22Rv1 (cell line): ENCODE results near the gene ZNF609.

Experiments
- H3K27ac ChIP-seq: fragments of 450-650 bp; 2 replicates; pipeline ENCODE4 v1.5.1; 2017
- ZFX ChIP-seq: fragments of 450-650 bp; IDR thresholded peaks from 2 replicates; pipeline ENCODE4 v1.6.1; 2017; ENCODE audit warnings: antibody characterized with exemption, borderline replicate concordance
- TF ChIP-seq, protein P1 (sequence below): fragments of 450-650 bp; IDR thresholded peaks from 2 replicates; pipeline ENCODE4 v1.5.1; 2017; ENCODE audit warnings: mild to moderate bottlenecking

The ZNF609 gene

DNA sequence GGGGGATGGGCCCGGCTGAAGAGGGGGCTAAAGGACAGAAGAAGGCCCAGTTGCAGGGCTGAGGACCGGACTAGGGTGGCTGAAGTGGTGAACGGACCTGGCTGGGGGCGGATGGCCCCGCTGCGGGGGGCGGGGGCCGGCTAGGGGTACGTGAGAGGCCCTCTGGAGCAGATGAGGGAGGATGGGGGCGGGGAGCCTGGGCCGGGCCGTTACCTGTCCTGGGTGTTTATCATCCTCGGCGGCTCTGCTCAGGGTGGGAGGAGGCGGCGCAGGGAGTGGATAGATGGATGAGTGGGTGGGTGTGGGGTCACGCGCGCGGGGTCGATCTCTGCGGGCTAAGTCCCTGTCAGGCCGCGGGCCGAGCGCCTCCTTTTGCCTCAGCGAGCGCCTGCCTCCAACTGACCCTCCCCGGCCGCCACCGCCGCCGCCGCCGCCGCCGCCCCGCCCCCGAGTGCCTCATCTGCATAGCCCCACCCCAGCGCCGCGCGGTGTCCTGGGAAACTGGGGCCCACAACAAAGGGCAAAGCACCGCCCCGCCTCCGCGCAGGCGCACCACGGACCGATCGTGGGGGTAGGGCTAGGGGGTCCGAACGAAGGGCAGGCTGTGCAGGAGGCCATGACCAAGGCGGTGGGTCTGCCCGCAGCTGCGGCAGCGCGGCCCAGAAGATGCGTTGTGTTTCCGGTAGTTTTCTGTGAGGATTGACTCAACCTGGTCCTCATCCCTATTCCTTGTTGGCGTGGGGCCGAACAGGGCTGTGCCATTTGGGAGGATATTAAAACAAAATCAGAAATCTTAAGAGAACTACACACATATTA, 242.6 kb downstream of the ZNF609 start:
- TF ChIP-seq ZFX = no peak
- TF ChIP-seq, protein P1, sequence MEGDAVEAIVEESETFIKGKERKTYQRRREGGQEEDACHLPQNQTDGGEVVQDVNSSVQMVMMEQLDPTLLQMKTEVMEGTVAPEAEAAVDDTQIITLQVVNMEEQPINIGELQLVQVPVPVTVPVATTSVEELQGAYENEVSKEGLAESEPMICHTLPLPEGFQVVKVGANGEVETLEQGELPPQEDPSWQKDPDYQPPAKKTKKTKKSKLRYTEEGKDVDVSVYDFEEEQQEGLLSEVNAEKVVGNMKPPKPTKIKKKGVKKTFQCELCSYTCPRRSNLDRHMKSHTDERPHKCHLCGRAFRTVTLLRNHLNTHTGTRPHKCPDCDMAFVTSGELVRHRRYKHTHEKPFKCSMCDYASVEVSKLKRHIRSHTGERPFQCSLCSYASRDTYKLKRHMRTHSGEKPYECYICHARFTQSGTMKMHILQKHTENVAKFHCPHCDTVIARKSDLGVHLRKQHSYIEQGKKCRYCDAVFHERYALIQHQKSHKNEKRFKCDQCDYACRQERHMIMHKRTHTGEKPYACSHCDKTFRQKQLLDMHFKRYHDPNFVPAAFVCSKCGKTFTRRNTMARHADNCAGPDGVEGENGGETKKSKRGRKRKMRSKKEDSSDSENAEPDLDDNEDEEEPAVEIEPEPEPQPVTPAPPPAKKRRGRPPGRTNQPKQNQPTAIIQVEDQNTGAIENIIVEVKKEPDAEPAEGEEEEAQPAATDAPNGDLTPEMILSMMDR = 0 out of 2 replicates have a peak, but pooled peaks have one; percentile 3
- peak overlapping the region; percentile 50 for H3K27ac ChIP-seq

GRCh38 chr15:64703632-64703959, 243.2 kb downstream of the ZNF609 start:
- TF ChIP-seq, protein P1 = no peak
- TF ChIP-seq ZFX = no peak
- H3K27ac ChIP-seq = peak overlapping the region; percentile 50

GRCh38 chr15:64705006-64705405, 244.6 kb downstream of the ZNF609 start:
- H3K27ac ChIP-seq = no peak overlapping the region
- no peak for TF ChIP-seq ZFX
- TF ChIP-seq, protein P1 = no peak

GRCh38 chr15:64706011-64706911, 245.9 kb downstream of the ZNF609 start:
- no peak overlapping the region for H3K27ac ChIP-seq
- TF ChIP-seq, protein P1 = no peak
- no peak for TF ChIP-seq ZFX

GRCh38 chr15:64710676-64711428, 250.5 kb downstream of the ZNF609 start:
- TF ChIP-seq, protein P1 = no peak
- no peak overlapping the region for H3K27ac ChIP-seq

GRCh38 chr15:64712353-64712752, 252.0 kb downstream of the ZNF609 start:
- no peak overlapping the region for H3K27ac ChIP-seq
- no peak for TF ChIP-seq ZFX
- TF ChIP-seq, protein P1 = no peak
